GM18907 (cell line): Measurements from ENCODE around the gene ERVMER34-1.
A peak's percentile ranks its signal among the peaks of the same experiment; 100 is the strongest.

Experiments
- ATAC-seq: cut with Tn5 transposase; IDR thresholded peaks from one replicate; pipeline ENCODE4 v1.9.1; 2021; ENCODE audit warnings: mild to moderate bottlenecking, moderate library complexity; ENCODE audit not compliant: unreplicated experiment

ERVMER34-1 gene

DNA sequence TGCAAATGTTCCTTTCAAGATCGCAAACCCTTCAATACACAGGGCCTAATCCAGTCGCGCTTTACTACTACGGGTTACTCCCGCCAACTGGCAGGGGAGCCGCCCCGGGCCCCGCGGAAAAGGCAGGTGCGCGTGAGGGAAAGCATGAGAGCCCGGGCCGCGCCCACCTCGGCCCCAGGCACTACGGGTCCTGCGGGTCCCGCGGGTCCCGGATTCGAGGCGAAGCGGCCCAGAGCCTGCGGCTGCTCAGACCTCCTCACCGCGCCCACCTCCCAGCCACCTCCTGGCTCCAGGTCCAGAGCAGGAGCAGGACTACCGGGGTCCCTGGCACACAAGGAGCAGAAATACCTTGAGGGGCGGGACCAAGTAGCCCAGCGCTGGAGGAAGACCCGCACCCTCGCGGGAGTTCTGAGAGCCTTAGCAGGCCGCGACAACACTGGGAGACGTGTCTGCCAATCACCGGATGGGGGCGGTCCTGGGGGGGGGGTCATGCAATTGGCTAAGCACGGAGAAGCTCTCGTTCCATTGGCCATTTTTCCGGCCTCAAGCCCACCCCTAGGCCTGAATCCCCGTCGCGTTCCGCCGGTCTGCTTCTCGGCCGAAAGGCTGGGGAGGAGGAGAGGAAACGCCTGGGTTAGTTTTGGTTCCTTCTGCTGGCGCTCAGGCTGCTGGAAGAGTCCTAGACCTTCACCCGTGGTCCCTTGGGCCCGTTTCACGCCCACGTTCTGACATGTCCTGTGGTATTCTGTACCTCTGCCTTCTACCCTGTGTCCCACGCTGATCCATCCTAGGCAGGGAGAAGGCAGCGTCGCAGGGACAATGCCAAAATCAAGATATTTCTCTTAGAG is 29.0 kb downstream of the ERVMER34-1 start:
- ATAC-seq, result peak; percentile 98

DNA sequence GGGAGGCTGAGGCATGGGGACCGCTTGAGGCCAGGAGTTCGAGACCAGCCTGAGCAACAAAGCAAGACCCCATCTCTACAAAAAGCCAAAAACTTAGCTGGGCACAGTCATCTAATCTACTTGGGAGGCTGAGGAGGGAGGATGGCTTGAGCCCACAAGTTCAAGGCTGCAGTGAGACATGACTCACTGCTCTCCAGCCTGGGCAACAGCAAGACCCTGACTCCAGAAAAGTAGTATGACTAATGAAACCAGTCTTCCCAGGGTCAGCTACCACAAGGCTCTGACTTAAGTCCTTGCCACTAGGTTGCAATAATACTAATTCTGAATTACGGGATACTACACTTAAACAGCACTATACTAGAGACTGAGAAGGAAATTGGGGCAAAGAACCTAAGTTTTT is 33.1 kb downstream of the ERVMER34-1 start:
- no peak for ATAC-seq

DNA sequence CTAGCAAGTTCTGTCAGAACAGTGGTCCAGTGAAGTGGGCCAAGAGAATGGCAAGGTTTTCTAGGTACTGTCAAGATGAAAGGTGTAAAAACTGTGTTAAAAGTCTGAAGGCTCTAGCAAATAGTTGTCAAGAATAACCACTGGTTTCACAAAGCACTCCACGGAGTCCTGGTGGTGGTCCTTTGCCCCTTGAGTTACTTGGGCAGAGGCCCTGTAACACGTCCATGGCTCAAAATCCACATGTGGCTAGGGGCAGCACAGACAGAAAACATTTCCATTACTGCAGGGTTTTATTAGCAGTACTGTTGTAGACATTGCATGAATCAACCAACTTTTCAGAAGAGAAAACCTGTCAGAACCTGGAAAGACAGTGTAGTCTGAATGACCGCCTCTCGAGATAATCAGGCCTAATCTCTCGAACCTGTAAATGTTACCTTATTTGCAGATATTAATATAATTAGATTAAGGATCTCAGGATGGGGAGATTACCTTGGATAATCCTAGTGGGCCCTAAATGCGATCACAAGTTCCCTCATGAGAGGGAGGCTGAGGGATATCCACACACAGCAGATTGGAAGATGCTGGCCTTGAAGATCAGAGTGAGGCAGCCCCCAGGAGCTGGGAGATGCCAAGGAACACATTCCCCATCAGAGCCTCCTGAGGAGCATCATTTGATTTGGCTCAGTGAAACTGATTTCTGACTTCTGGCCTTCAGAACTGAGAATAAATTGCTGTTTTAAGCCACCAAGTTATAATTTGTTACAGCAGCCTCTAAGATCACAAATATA is 34.7 kb downstream of the ERVMER34-1 start:
- no peak for ATAC-seq

DNA sequence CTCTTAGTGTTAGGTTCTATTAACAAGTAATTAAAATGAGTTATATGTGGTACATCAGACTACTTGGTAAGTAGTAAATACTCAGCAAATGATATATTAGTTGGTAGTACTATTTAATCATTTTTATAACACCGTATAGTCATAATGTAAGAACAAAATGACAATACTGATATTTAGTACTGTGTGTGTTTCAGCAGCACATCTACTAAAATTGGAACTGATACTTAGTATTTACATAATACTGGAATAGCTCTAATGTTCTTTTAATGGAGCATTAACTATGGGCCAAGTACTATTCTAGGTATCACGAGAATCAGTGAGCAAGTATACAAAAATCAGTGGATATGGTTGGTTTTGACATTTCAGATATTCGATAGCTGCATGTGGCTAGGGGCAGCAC is 35.3 kb downstream of the ERVMER34-1 start:
- no peak for ATAC-seq

DNA sequence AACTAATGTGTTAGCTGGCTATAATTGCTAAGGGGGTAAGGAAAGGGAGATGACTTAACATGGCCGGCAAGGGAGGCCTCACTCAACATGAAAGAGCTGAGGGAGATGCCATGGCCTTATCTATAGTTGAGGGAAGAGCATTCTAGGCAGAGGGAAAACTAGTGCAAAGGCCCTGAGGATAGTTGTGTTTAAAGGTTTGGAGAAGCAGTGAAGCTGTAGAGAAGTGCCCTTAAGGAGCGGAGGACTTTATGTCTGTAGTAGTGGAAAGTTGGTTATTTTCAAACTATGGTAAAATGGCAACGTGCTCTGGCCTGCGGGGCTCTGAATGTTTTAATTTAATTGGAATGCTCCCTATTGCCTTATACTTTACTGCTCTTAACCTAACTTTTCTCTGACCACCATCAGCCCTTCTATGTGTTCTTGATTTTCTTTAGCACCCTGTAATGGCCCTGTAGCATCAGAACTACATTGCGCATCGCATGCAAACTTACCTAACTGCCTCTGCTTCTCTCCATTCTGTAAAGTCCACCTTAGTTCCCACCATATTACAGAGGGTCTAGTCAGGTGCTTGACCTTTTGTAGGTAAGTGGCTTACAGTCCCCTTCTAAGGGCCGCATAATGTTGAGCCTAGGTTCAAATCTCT is 35.8 kb downstream of the ERVMER34-1 start:
- no peak for ATAC-seq

DNA sequence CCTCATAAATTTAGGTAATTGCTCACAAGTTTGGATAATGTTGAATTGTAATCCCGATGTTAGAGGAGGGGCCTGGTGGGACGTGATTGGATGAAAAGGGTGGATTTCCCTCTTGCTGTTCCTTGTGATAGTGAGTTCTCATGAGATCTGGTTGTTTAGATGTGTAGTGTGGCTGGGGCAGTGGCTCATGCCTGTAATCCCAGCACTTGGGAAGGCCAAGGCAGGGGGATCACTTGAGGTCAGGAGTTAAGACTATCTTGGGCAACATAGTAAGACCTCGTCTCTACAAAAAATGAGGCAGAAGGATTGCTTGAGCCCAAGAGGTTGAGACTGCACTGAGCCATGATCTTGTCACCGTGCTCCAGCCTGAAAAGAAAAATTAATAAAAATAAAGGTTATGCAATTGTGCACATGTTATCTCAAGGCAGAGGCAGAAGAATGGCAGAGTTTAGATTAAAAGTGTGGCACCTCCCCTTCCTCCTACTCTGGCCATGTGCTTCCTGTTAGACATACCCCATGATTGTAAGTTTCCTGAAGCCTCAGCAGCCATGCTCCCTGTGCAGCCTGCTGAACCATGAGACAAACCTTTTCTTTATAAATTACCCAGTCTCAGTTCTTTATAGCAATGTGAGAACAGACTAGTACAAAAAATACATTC is 36.5 kb downstream of the ERVMER34-1 start:
- ATAC-seq, result no peak

DNA sequence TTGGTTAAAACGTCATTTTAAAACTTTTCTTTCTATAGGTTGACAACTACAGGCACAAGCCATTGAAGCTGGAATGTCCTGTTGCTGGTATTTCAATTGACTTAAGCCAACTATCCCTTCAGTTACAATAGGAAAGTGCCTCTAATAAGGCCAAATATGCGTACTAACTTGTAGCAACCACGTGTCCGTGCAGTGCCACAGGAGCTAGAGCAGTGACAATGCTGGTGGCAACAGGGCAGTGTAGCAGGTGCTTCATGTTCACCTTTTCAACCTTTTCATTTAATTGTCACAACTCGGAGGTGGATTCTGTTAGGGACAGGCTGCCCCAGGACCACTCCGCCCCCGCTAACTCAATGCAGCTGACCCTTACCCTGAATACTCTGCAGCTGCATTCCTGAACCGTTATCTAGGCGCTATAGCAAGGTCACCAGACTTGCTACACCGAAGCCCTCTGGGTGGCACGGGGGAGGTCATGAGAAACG is 37.7 kb downstream of the ERVMER34-1 start:
- no peak for ATAC-seq

DNA sequence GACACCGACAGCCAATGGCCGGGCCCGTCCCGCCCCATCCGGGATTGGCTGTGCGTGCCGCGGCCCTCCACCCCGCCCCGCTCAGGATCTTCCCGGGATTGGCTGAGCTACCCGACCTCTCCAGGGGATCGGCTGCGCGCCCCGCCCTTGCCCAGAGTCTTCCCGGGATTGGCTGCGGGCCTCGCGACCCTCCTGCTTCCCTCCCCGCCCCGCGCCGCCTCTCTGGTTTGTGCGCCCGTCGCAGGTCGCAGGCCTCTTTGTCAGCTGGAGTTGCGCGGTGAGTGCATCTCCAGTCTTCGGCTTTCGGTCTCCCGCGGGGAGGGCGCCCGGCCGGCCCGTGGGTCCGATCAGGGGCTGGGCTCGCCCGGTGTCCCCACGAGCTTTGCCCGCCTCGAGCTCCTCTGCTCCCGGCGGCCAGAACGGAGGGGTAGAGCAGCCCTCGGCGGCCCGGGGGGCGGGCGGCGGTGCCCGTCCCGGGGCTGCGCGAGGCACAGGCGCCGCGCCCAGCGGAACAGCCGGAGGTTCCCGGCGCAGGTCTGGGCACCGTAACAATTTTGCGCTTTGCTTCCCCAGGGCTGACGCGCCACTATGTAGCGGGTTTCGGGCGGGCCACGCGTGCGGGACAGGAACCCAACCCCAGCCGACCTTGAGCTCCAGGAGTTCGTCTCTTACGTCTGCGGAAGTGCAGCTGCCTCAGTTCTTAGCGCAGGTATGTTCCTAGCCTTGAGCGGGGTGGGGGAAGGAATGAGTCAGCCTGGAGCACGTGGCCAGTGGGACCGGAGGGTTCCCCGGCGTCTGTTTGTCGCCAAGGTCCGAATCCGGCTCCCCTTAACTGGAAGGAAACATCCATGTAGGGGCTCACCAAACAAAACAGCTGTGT is 38.7 kb downstream of the ERVMER34-1 start:
- ATAC-seq, result peak; percentile 94

DNA sequence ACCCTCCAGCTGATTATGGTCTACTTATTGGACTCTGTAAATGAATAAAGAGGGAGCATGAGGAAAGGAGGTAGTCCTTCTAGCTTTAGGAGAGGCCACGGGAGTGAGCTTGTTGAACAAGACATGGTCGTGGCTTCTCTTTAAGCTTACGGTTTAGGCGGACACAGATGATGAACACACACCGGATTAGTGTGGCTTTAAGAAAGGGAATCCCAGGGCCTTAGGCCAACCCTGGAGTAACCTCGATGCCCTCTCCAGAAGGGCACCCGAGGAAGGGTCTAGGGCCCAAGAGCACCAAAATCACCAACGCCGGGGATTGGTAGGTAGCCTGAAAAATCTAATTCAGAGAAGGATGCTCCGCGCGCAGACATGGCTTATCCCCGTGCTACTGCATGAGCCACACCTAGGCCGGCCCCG is 39.4 kb downstream of the ERVMER34-1 start:
- ATAC-seq, result peak; percentile 6

DNA sequence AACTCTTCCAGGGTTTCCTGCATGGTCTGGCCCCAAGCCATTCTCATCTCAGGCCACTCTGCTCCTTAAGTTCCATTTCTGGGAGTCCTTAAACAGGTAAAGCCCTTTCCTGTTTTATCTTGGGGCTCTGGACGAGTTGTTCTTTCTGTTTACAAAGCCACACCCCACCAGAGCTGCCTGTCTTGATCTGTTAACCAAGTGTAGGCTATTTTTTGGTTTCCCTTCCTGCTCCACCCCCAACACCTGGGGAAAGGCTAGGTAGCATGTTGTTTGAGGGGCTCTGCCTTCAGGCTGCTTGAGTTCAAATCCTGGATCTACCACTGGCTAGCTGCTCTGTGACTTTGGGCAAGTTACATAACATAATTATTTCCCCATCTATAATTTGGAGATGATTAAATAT is 40.0 kb downstream of the ERVMER34-1 start:
- ATAC-seq, result no peak

DNA sequence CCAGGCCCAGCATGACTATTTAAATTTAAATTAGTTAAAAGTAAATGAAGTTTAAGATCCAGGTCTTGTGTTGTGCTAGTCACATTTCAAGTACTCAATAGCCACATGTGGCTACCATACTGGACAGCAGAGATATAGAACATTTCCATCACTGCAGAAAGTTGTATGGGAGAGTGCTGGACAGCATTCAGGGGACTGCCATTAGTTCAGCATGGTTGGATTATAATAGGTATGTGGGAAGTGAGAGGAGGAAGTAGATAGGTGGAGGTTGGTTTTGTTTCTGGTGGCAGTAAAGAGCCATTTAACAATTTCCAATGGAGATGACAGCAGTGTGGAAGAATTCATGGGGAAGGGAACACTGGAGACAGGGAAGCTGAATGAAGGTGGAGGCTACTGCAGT is 42.1 kb downstream of the ERVMER34-1 start:
- no peak for ATAC-seq

DNA sequence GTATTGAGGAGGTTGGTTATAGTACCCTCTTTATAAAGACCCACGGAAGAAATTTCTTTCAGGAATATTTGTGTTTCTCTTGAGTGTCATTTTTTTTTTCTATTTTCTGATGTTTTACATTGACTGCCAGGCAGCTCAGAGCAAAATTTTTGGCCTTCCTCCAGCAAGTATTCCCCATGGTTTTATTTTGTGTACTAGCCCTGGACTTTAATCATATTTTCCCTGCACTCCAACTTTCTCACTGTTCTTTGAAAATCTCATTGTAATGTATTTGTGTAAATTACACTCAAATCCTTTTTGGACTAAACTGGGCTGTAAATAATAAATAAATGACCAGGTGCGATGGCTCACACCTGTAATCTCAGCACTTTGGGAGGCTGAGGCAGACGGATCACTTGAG is 46.6 kb downstream of the ERVMER34-1 start:
- no peak for ATAC-seq

DNA sequence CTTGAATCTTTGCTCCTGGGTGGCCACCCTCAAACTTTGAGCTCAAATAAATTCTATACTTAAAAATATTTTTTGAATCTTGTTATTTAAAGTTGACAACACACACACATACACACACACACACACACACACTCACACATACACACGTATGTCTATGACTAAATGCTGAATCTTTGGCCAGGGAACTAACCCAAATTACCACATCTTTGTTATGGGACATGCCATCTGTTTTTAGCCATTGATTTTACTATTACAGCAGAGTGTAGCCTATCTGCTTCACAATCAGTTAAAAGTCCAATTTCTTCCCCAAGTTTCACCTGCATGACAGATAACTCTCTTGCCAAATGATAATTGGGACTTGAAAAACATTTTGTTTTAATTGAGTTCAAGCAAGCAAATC is 47.1 kb downstream of the ERVMER34-1 start:
- ATAC-seq, result no peak

DNA sequence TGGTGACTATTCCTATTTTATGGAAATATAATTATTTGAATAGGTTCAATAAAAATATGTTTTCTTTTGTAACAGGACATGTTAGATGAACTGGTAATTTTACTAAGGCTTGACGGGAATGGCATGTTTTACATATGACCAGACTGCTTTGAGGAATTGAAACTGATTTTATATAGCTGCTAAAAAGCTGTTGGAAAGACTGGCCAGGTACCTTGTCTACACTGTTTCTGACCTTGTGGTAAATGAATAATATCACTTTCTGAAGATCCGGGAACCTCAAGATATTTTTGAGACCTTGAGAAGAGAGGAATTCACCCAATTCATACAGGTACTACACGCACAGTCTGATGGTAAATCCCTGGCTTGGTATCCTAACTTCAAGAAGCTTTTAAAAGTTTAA is 50.0 kb downstream of the ERVMER34-1 start:
- peak; percentile 93 for ATAC-seq

DNA sequence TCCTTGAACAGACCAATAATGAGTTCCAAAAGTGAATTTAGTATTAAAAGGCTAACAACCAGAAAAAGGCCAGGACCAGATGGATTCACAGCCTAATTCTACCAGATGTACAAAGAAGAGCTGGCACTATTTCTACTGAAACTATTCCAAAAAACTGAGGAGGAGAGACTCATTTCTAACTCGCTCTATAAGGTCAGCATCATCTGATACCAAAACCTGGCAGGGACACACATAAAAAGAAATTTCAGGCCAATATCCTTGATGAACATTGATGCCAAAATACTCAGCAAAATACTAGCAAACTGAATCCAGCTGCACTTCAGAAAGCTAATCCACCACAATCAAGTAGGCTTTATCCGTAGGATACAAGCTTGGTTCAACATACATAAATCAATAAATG is 56.3 kb downstream of the ERVMER34-1 start:
- ATAC-seq, result no peak

DNA sequence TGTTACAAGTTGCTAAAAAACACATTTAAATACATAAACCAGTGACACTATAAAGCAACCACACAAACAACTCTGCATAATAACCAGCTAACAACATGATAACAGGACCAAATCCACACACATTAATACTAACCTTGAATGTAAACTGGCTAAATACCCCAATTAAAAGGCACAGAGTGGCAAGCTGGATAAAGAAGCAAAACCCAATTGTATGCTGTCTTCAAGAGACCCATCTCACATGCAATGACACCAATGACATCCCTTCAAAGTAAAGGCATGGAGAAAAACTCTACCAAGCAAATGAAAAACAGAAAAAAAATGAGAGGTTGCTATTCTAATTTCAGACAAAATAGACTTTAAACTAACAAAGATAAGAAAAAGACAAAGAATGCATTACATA is 57.7 kb downstream of the ERVMER34-1 start:
- no peak for ATAC-seq
